ENCODE measurements around the gene GAGE12G. TPM values are rescaled to one million over a fixed set of nuclear protein-coding genes. Genes with fewer than 3 reads are reported as not detected.
"Not testable (repeated sequence)": the region's sequence is repeated elsewhere in the genome, so short reads cannot be mapped to it uniquely, and the experiment has no call there.

The GAGE12G gene
- not detected for total RNA-seq

GRCh38 chrX:49570100-49570499 is at the start of gene GAGE12G:
Gene GAGE12G, plus strand, starts transcription at chrX:49570400. Its CDS starts 1,155 bp downstream, at chrX:49571555.
- H3K4me1 ChIP-seq; intact Hi-C loops (cut with DNase I); H3K27ac ChIP-seq; H3K27me3 ChIP-seq; H3K4me3 ChIP-seq; DNase-seq (ENCODE audit: extremely low spot score in 2 of 2); H3K36me3 ChIP-seq; H3K9me3 ChIP-seq: not testable (repeated sequence)

GRCh38 chrX:49531877-49532276 is 38.3 kb upstream of the GAGE12G start, which contains the start of gene GAGE12C:
Gene GAGE12C, plus strand, starts transcription at chrX:49532177. Its CDS starts 1,155 bp downstream, at chrX:49533332.
- DNase-seq (ENCODE audit: extremely low spot score in 2 of 2); H3K9me3 ChIP-seq; H3K27ac ChIP-seq; intact Hi-C loops (cut with DNase I); H3K4me3 ChIP-seq; H3K36me3 ChIP-seq; H3K4me1 ChIP-seq; H3K27me3 ChIP-seq: not testable (repeated sequence)

- intact Hi-C loops (cut with DNase I): not testable (repeated sequence)
These were observed 28.8 kb upstream of the GAGE12G start, which contains the start of gene GAGE12D for GRCh38 chrX:49541433-49541832. Gene GAGE12D, plus strand, starts transcription at chrX:49541733. Its CDS starts 1,155 bp downstream, at chrX:49542888.

GRCh38 chrX:49550989-49551388 is 19.2 kb upstream of the GAGE12G start, which contains the start of gene GAGE12E:
Gene GAGE12E, plus strand, starts transcription at chrX:49551289. Its CDS starts 1,155 bp downstream, at chrX:49552444.
- intact Hi-C loops (cut with DNase I); DNase-seq (ENCODE audit: extremely low spot score in 2 of 2); H3K4me1 ChIP-seq; H3K36me3 ChIP-seq; H3K27ac ChIP-seq; H3K27me3 ChIP-seq; H3K4me3 ChIP-seq; H3K9me3 ChIP-seq: not testable (repeated sequence)

More at GRCh38 chrX:49541433-49541832, 28.8 kb upstream of the GAGE12G start, which contains the start of gene GAGE12D:
- H3K4me3 ChIP-seq; H3K36me3 ChIP-seq; H3K9me3 ChIP-seq; H3K27me3 ChIP-seq; H3K4me1 ChIP-seq; DNase-seq (ENCODE audit: extremely low spot score in 2 of 2); H3K27ac ChIP-seq: not testable (repeated sequence)

GRCh38 chrX:49560542-49560941 is 9.7 kb upstream of the GAGE12G start, which contains the start of gene GAGE12F:
Gene GAGE12F, plus strand, starts transcription at chrX:49560842. Its CDS starts 1,155 bp downstream, at chrX:49561997.
- H3K4me3 ChIP-seq; intact Hi-C loops (cut with DNase I); H3K27me3 ChIP-seq; H3K9me3 ChIP-seq; H3K4me1 ChIP-seq; H3K36me3 ChIP-seq; DNase-seq (ENCODE audit: extremely low spot score in 2 of 2); H3K27ac ChIP-seq: not testable (repeated sequence)

GRCh38 chrX:49568728-49569127 is 1.5 kb upstream of the GAGE12G start:
- H3K4me1 ChIP-seq; H3K9me3 ChIP-seq; H3K27me3 ChIP-seq; H3K36me3 ChIP-seq; intact Hi-C loops (cut with DNase I); H3K27ac ChIP-seq; H3K4me3 ChIP-seq; DNase-seq (ENCODE audit: extremely low spot score in 2 of 2): not testable (repeated sequence)

GRCh38 chrX:49569152-49569551 is 1.0 kb upstream of the GAGE12G start:
- H3K27ac ChIP-seq; DNase-seq (ENCODE audit: extremely low spot score in 2 of 2); H3K4me1 ChIP-seq; H3K4me3 ChIP-seq; H3K9me3 ChIP-seq; intact Hi-C loops (cut with DNase I); H3K27me3 ChIP-seq; H3K36me3 ChIP-seq: not testable (repeated sequence)

- H3K4me1 ChIP-seq; H3K27ac ChIP-seq; H3K9me3 ChIP-seq; DNase-seq (ENCODE audit: extremely low spot score in 2 of 2); H3K36me3 ChIP-seq; intact Hi-C loops (cut with DNase I); H3K4me3 ChIP-seq; H3K27me3 ChIP-seq: not testable (repeated sequence)
These were observed 9.4 kb downstream of the GAGE12G start, which contains the start of gene GAGE12H for GRCh38 chrX:49579649-49580048. Gene GAGE12H, plus strand, starts transcription at chrX:49579949. Its CDS starts 1,155 bp downstream, at chrX:49581104.

- intact Hi-C loops (cut with DNase I): not testable (repeated sequence)
These were observed 19.0 kb downstream of the GAGE12G start, which contains the start of gene GAGE2A for GRCh38 chrX:49589196-49589595. Gene GAGE2A, plus strand, starts transcription at chrX:49589496. Its CDS starts 1,155 bp downstream, at chrX:49590651.

GRCh38 chrX:49589769-49590478 is 19.7 kb downstream of the GAGE12G start:
- H3K9me3 ChIP-seq; H3K4me1 ChIP-seq; H3K4me3 ChIP-seq; H3K36me3 ChIP-seq; H3K27me3 ChIP-seq; H3K27ac ChIP-seq; DNase-seq (ENCODE audit: extremely low spot score in 2 of 2); intact Hi-C loops (cut with DNase I): not testable (repeated sequence)

More at GRCh38 chrX:49589196-49589595, 19.0 kb downstream of the GAGE12G start, which contains the start of gene GAGE2A:
- H3K4me1 ChIP-seq; DNase-seq (ENCODE audit: extremely low spot score in 2 of 2); H3K9me3 ChIP-seq; H3K27ac ChIP-seq; H3K27me3 ChIP-seq; H3K36me3 ChIP-seq; H3K4me3 ChIP-seq: not testable (repeated sequence)

GRCh38 chrX:49590488-49590887 is 20.3 kb downstream of the GAGE12G start:
- H3K9me3 ChIP-seq; intact Hi-C loops (cut with DNase I); DNase-seq (ENCODE audit: extremely low spot score in 2 of 2); H3K4me1 ChIP-seq; H3K4me3 ChIP-seq; H3K27ac ChIP-seq; H3K36me3 ChIP-seq; H3K27me3 ChIP-seq: not testable (repeated sequence)

- intact Hi-C loops (cut with DNase I): not testable (repeated sequence)
These were observed 28.5 kb downstream of the GAGE12G start, which contains the start of gene GAGE1 for GRCh38 chrX:49598720-49599119. Gene GAGE1, plus strand, starts transcription at chrX:49599020. Its CDS starts 1,155 bp downstream, at chrX:49600175.

More at GRCh38 chrX:49598720-49599119, 28.5 kb downstream of the GAGE12G start, which contains the start of gene GAGE1:
- H3K4me3 ChIP-seq; H3K27ac ChIP-seq; DNase-seq (ENCODE audit: extremely low spot score in 2 of 2); H3K36me3 ChIP-seq; H3K27me3 ChIP-seq; H3K9me3 ChIP-seq; H3K4me1 ChIP-seq: not testable (repeated sequence)

Measured in vagina (tissue), 2 donors.